ENCODE measurements around the gene AIM2.

The AIM2 gene

DNA sequence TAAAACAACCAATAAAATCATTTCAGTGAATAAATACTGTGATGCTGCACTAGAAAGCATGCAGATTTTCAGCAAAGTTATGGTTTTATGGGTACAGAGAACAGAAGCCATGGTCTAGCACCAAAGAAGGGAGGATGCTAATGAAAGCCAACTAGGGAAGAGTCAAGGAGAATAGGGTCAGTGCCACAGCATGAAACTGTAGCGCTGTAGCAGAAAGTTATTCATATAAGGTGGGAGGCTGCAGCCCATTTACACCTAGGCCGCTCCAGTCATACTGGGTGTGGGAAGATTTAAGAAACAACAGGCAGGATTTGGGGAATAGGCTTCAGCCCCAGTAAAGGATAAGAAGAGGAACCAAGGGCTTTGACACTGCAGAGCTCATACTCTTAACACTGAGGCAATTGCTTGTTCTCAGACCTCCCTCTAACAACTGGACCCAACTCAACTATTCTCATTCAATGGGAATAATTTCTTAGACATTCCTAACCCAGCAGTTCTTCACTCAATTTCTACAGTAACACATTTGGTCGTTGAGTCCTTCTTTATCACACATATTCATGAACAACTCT lies 62.5 kb downstream of the AIM2 start:
- DNase-seq: no peak

GRCh38 chr1:159012495-159012894 lies 64.1 kb downstream of the AIM2 start:
- no peak for DNase-seq

Measured in NCI-H1105 treated with DMSO at 0.1 percent for 48 hours (cell line).